GM11168 (cell line): ENCODE results near the gene ELMO3.

Experiments
- in situ Hi-C: fragments of 300-500 bp; cut with MboI; formaldehyde crosslinking; loops from one replicate; pipeline ENCODE4 v1.12.0; 2022; ENCODE audit warnings: low sequenced_read_pairs; ENCODE audit not compliant: unreplicated experiment

The ELMO3 gene

DNA sequence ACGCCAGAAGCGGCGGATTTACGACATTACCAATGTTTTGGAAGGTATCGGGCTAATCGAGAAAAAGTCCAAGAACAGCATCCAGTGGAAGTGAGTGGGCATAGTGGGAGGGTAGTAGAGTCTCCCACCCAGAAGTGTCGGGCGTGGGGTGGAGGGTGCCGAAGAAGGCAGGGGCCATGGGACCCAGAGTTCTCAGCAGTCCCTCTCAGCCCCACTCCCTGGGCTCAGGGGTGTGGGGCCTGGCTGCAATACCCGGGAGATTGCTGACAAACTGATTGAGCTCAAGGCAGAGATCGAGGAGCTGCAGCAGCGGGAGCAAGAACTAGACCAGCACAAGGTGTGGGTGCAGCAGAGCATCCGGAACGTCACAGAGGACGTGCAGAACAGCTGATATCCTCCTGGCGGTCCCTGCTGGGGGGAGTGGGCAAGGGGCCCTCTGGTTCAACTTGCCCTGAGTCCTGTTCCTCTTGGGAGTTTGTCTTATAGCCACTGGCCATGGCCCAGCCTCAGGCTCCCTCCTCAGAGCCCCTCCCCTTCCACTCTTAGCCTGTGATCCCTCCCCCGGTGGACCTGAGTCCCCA, 6.1 kb upstream of the ELMO3 start:
- in situ Hi-C loops = no loop called here

DNA sequence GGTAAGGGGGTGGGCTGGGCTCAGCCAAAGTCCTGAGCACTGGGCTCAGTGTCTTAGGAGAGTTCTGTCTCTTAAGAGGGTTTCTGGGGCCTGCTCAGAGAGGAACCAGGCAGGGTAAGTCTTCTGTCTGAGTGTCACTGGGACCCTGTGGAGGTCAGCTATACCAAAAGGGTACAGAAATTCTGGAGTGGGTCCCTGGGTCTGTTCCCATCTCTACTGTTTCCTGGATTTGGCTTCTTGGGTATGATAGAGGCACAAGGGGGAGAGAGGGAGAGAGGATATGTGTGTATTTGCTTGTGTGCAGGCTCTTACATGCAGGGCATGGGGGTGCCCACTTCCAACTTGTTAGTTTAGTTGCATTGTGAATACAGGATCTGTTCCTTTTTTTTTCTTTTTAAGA, 5.4 kb upstream of the ELMO3 start:
- in situ Hi-C loops = no loop called here

DNA sequence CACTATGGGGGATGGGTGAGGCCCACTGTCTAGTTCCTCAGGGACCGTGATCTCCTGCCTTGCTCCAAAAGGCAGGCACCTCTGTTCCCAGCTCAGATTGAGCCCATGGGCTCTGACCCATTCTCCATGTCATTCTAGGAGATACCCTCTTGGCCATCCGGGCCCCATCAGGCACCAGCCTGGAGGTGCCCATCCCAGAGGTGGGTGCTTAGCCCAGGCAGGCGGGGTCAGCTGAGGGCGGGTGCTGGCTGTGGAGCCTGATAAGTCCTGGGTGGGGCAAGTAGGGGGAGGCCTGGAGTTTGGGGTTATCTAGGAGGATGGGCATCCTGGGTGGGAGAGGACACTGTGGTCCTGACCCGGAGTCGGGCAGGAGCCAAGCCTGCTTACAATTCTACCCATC, 4.7 kb upstream of the ELMO3 start:
- in situ Hi-C loops = no loop called here

DNA sequence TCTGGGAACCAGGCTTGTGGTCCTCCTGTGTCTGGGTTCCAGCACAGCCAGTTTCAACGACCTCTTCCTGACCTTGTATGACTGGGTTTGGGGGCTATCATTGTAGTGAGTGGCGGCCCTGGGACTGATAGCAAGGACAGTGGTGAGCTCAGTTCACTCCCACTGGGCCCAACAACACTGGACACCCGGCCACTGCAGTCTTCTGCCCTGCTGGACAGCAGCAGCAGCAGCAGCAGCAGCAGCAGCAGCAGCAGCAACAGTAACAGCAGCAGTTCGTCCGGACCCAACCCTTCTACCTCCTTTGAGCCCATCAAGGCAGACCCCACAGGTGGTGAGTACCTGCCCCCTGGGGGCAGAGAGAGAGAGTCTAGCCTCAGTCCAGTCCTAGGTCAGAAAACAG, 3.3 kb upstream of the ELMO3 start:
- in situ Hi-C loops = no loop called here

DNA sequence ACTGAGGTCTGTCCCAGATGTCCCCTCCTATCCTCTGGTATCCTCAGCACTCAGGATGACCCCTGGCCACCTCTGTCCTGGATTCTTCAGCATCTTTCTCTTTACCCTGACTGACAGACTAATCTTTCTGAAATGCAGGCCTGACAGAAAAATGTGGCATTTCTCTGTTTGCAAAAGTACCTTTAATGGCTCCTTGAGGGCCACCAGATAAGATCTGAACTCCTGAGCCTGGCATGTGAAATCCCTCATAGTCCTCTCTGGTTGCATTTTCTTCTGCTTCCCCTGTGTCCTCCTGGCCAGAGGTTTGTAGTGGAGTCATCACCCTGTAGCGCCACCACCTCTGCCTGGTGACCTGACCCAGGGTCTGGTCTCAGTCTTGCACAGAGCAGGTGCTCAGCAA, 2.0 kb upstream of the ELMO3 start:
- in situ Hi-C loops = no loop called here

DNA sequence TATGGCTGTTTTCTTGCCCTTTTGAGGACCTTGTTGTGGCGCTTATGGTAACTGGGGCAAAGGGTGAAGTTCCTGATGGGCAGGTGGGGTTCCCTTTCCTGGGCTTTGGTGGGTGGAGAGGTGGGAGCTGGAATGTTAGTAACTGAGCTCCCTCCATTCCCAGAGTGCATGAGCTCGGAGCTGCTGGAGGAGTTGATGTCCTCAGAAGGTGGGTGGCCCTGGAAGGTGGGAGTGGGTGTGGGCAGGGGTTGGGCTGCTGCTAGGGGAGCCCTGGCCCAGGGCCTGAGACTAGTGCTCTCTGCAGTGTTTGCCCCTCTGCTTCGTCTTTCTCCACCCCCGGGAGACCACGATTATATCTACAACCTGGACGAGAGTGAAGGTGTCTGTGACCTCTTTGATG, 1.2 kb upstream of the ELMO3 start:
- in situ Hi-C loops = no loop called here

DNA sequence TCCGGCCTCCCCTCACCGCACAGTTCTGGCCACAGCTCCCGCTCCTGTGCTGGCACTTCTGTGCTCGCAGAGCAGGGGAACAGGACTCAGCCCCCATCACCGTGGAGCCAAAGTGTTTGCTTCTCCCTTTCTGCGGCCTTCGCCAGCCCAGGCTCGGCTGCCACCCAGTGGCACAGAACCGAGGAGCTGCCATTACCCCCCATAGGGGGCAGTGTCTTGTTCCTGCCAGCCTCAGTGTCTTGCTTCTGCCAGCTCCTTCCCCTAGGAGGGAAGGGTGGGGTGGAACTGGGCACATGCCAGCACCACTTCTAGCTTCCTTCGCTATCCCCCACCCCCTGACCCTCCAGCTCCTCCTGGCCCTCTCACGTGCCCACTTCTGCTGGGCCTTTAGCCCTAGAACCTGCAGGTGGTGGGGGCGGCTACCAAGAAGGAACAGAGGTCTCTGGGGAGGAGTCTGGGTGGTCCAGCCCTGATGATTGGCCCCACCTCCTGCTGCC, 645 bp upstream of the ELMO3 start:
- in situ Hi-C loops = no loop called here

DNA sequence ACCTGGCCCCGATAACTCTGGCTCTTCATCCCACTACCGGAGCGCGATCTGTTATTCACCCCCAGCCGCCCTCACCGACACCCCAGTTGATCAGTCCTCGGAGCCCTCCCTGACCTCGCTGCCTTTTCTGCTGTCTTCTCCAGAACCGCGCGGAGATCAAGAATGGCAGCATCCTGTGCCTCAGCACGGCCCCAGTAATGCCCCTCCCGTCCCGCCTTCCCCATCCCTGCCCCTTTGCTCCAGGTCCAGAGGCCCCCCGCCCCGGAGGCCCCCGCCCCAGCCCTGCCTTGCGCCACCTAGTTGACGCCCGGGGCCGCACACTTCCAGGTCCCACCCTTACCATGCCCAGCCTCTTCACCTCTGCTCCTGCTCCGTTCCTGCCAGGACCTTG, 872 bp downstream of the ELMO3 start:
- in situ Hi-C loops = no loop called here

DNA sequence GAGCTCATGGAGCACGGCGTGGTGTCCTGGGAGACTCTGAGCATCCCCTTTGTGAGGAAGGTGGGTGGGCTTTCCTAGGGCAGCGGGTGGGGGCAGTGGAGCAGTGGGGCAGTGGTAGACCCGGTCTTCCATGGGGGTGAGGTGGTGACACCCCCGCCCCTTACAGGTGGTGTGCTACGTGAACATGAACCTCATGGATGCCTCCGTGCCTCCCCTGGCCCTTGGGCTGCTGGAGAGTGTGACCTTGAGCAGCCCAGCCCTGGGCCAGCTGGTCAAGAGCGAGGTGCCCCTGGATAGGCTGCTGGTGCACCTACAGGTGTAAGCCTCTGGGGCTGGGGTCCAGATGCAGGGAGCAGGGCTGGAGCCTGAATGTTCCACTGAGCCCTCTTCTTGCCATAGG, 1.6 kb downstream of the ELMO3 start:
- in situ Hi-C loops = no loop called here

DNA sequence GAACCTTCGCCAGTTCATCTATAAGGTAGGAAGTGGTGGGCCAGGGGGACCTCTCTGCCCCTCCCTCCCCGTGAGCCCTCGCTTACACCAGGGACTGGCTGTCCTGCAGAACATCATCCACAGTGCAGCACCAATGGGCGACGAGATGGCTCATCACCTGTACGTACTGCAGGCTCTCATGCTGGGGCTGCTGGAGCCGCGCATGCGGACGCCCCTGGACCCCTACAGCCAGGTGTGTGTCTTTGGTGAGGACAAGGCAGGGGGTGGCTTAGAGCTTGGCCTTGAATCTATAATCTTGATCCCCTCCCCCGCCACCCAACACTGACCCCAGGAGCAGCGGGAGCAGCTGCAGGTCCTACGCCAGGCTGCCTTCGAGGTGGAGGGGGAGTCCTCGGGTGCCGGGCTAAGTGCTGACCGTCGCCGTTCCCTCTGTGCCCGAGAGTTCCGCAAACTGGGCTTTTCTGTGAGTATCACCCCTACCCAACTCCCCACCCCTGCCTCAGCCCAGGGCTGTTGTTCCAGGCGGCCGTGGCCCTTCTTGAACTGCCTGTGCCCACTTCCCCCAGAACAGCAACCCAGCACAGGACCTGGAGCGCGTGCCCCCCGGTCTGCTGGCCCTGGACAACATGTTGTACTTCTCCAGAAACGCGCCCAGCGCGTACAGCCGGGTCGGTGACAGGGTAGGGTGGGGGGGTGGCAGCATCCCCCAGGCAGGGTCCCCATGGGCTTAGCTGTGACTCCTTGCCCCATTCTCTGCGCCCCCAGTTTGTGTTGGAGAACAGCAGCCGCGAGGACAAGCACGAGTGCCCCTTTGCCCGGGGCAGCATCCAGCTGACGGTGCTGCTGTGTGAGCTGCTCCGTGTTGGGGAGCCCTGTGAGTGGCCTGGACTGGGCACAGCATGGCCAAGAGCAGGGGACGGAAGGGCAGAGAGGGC, 2.7 kb downstream of the ELMO3 start:
- in situ Hi-C loops = no loop called here

DNA sequence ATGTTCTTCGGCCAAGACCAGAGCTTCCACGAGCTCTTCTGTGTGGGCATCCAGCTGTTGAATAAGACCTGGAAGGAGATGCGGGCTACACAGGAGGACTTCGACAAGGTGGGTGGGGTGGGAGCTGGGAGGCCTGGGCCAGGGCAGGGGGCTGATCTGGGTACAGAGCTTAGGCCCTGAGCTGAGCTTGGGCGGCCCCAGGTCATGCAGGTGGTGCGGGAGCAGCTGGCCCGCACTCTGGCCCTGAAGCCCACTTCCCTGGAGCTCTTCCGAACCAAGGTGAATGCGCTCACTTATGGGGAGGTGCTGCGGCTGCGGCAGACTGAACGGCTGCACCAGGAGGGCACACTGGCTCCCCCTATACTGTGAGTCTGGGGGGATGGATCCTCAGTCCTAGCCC, 3.5 kb downstream of the ELMO3 start:
- in situ Hi-C loops = no loop called here

DNA sequence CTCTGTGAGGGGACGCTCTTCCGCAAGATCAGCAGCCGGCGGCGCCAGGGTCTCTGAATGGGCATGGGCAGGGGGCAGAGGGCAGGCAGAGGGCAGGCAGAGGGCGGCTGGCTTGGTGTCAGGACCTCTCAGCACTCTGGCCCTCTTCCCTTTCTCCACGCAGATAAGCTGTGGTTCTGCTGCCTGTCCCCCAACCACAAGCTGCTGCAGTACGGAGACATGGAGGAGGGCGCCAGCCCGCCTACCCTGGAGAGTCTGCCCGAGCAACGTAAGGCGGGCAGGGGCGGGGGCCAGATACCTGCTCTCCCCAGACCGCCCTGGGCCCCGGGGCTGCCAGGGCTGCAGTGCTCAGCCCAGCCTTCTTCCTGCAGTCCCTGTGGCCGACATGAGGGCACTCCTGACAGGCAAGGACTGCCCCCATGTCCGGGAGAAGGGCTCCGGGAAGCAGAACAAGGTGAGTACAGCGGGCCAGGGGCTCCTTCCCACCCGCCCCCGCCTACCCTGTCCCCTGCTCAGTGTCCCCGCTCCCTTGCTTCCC, 4.1 kb downstream of the ELMO3 start:
- in situ Hi-C loops = no loop called here

DNA sequence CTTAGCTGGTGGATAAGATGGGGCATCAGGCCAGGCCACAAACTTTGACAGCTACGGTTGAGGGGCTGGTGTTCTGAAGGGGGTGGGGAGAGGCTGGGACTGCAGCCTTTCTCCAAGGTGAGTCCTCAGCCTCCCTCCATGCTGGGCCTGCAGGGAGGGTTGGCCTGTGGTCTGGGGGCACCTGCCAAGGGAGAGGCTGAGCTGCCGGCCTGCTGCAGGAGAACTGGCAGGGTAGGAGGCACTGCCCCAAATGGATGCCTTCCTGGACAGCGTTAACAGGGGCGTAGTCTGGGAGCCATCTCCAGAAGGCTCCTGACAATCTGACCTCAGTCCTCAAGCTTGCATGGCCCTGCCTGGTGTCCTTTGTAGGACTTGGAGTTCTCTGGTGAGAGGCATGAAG, 5.1 kb downstream of the ELMO3 start:
- in situ Hi-C loops = no loop called here

DNA sequence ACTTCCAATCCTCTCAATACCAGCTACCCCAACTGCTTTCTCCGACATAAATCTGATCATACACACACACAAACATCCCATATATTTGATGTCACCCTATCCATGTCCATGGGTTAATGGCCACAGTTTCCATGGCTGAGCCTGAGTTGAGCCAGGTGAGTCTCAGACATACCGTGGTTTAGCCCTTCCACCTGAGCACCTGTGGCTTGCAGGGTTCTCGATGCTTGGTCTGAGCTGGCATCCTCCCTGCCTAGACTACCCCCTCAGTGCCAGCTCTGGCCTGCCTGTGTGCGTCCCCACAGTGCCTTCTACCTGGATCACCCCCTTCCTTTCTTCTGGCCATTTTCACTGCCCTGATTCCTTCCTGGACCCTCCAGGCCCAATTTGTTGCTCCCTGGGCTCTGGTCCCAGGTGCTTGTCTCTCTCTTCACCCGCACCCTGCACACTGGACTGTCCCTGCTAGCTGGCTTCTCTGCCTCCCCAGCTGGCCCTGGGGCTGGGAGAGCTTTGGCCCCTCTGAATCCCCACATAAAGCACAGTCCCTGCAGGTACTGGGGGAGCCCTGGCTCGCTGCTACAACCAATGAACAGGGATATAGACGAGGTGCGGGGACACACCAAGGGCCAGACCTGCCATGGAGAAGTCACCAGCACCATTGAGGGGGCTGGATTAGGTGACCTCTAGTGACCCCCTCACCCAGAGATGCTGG, 7.4 kb downstream of the ELMO3 start:
- in situ Hi-C loops = no loop called here

DNA sequence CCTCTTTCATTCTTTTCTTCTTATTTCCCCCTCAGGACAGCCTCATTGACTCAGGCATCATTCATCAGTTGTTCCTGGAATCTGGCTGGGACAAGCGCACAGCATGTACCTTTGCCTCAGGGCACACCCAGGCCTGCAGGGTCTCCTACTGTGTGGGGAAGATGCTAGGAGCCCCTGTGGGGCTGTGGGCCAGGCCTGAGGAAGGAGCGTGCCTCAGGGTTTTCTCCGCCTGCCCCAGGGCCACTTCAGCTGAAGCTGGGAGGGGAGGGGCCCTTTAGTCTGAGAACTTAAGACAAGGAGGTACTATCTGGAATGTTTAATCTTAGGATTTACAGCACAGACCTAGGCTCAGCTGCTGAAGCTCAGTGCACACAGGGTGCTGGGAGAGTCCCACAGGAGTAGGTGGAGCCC, 7.9 kb downstream of the ELMO3 start:
- in situ Hi-C loops = no loop called here

DNA sequence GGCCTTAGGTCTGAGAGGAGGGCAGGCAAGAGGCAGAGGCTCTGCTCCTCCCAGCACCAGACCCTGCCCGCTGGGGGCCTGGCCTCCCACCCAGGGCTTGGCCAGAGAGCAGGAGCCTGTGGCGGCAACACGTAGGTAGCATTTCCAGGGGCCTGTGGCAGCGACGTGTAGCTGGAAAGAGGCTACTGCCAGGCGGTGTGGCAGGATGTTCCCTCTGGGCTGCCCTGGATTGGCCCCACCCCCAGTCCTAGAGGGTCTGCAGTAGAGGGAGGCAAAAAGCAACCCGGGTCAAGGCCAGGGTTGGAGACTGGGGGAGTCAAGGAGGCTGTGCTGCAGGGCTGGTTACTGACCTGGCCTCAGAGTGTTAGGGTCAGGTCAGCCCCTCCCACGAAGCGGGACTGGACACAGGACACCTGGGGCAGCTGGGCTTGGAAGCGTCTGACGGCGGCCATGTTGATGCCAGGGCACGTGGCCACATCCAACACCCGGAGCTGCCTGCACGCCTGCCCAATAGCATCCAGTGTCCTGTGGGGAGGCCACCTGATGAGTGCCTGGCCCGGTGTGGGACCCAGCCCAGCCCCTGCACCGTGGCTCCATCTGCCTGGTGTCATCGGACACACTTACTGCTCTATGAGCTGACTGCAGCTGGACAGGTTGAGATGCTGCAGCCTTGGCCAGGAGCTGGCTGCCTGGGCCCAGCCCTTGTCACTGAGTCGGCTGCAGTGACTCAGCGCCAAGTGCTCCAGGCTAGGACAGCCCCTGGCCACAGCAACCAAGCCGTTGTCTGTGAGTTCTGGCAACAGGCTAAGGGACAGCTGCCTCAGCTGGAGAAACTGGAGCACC, 8.5 kb downstream of the ELMO3 start:
- in situ Hi-C loops = no loop called here

DNA sequence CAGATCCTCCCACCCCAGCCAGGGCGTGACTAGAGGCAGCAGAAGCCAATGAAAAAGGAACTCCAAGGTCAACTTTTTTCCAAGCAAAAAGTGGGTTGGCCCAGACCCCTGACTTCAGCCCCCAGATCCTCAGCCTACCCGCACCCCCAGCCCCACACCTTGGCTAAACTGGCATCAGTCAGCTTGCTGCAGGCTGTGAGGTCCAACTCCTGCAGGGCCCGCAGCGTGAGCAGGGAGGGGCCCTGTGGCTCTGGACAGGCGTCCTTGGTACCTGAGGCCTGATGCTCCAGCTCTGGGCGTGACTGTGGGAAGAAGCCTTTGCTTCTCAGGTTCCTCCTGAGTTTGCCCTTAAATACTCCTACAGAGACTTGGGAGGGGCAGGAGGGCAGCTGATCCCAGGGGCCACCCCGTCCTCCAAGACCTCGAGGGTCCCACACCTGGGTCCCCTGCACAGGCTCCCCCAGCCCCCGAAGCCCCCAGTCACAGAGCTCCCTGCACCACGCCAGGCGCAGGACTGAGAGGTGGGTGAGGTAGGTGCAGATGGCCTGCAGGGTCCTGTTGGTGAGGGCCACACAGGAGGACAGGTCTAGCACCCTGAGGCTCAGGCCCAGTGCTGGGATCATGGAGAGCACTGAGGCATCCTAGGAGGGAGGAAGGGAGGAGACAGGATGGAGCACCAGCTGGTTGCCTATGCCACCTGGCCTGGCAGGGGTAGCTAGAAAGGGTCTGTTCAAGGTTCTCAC, 9.4 kb downstream of the ELMO3 start:
- in situ Hi-C loops = no loop called here

DNA sequence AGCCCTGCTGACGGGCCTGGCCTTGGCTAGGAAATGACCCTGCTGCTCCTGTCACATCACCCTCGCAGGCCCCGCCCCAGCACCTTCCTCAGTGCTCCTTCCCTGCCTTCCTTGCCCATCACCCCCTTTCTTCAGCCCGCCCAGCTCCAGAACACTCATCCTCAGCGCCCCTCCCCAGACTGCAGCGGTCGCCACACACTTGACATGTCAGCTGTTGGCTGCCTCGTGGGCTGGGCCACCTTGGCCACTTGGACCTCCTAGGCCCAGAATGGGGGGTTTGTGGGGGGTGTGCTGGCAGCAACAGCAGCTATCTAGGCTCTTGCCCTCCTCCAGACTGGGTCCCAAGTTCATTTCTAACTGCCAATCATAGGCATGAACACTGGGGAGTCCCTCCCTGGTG, 10.6 kb downstream of the ELMO3 start:
- in situ Hi-C loops = no loop called here
